NB4 (cell line): Measurements from ENCODE around the gene CYP24A1.

Experiments
- CTCF ChIP-seq: IDR thresholded peaks from one replicate; pipeline ENCODE4 v1.5.1; 2012; ENCODE audit warnings: low read depth, low read length
- MAX ChIP-seq: IDR thresholded peaks from 2 replicates; pipeline ENCODE4 v1.6.1; 2011; ENCODE audit warnings: low read depth, low read length
- MYC ChIP-seq: IDR thresholded peaks from 2 replicates; pipeline ENCODE4 v1.6.1; 2011; ENCODE audit warnings: low read depth, low read length
- POLR2A ChIP-seq: IDR thresholded peaks from 2 replicates; pipeline ENCODE4 v1.6.1; 2011; ENCODE audit warnings: mild to moderate bottlenecking; ENCODE audit not compliant: insufficient read length; ENCODE audit errors: extremely low read depth

DNA sequence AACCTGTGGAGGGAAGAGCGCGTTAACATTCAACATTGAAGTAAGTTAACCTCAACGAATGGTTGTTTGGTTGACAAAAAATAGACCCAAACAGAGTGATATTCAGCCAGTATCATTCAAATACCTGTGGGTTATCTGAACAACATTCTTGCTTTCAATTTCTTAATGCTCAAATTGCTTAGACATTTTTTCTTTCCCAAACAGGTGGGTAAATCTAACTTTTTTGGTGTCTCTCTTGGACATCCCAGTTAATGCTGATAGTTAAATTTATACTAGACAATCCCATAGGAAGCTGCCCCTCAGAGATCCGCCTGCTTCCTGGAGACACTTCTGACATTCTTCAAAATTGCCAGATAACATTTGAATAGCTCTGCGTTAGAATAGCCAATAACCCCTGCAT, 20.0 kb upstream of the CYP24A1 start:
- TF ChIP-seq CTCF (no peak), POLR2A (no peak), MAX (no peak), MYC (no peak)
